K562 (cell line): ENCODE data around the gene TEX35. TPM values are rescaled to one million over a fixed set of nuclear protein-coding genes. Genes with fewer than 3 reads are reported as not detected.

Experiments used
- ATAC-seq: fragments of 200-7000 bp; cut with Tn5 transposase; 3 replicates; pipeline ENCODE4 v1.9.1; 2020; ENCODE audit warnings: moderate library complexity
- BruUV-seq: library from RNA; stranded (reverse); fragments of 400-500 nt; replicated peaks from 2 replicates; lab custom pipeline; 2021; lab: Mats Ljungman, UMichigan
- CTCF ChIA-PET: fragments of 300-600 bp; formaldehyde crosslinking; extraction: SDS; loops from one replicate; lab custom pipeline; 2021; ENCODE audit warnings: low intra/inter-chr PET ratio; lab: Yijun Ruan, JAX
- POLR2A ChIA-PET: fragments of 300-600, 350-650 bp; sonication (Branson Sonifier 250); formaldehyde crosslinking; extraction: SDS; loops from one replicate; lab custom pipeline; 2021; ENCODE audit warnings: antibody characterized with exemption, inconsistent platforms; lab: Yijun Ruan, JAX
- DNase-seq, 4 experiments: peaks; one replicate each; pipeline versions ENCODE4 v3.0.0 to v3.0.0-alpha.2; 2011 to 2018; ENCODE audit warnings: low spot score in 3 of 4, mixed read lengths in 3 of 4; ENCODE audit errors: extremely low read depth in 1 of 4
- FAIRE-seq: peaks from 2 replicates; lab custom pipeline; 2011; peaks lifted over from hg19 to GRCh38; lab: Jason Lieb, UNC
- H2AFZ ChIP-seq: 2 replicates; pipeline ENCODE4 v1.6.0; 2011; ENCODE audit warnings: low read depth, low read length, control low read depth, inconsistent platforms
- H3K27ac ChIP-seq: fragments of 200-600 bp; 3 replicates; pipeline ENCODE4 v1.8.0; 2011; ENCODE audit warnings: low read depth, mild to moderate bottlenecking, control low read depth, inconsistent platforms, low read length, moderate library complexity, mixed read lengths; ENCODE audit errors: extremely low read depth
- H3K27me3 ChIP-seq, 2 experiments: fragments of 300-600 bp in 1 of 2; 2 replicates in 1 of 2; 3 replicates in 1 of 2; pipeline versions ENCODE4 v1.6.0 to v1.8.0; 2011; ENCODE audit warnings: inconsistent platforms in 2 of 2, low read length in 2 of 2, mild to moderate bottlenecking in 1 of 2, mixed read lengths in 1 of 2, moderate library complexity in 1 of 2; ENCODE audit not compliant: control insufficient read depth in 2 of 2, insufficient read depth in 2 of 2
- H3K36me3 ChIP-seq: fragments of 300-600 bp; 3 replicates; pipeline ENCODE4 v1.8.0; 2011; ENCODE audit warnings: mild to moderate bottlenecking, low read length, inconsistent platforms; ENCODE audit not compliant: control insufficient read depth, insufficient read depth
- H3K4me1 ChIP-seq, 2 experiments: fragments of 200-600 bp in 1 of 2; replicated peaks in 1 of 2; 2 replicates in 1 of 2; 3 replicates in 1 of 2; pipeline versions ENCODE4 v1.5.1 to v1.8.0; 2011; ENCODE audit warnings: inconsistent platforms in 2 of 2, low read length in 2 of 2, mild to moderate bottlenecking in 1 of 2, mixed read lengths in 1 of 2, moderate library complexity in 1 of 2; ENCODE audit not compliant: control insufficient read depth in 2 of 2, insufficient read depth in 2 of 2
- H3K4me2 ChIP-seq: 2 replicates; pipeline ENCODE4 v1.6.1; 2011; ENCODE audit warnings: low read length, control low read depth, inconsistent platforms, mixed read lengths; ENCODE audit not compliant: insufficient read depth
- H3K4me3 ChIP-seq: fragments of 200-600 bp; sonication (generic), shearing (Covaris generic); 2 replicates; pipeline ENCODE4 v1.5.1; 2016; ENCODE audit warnings: control low read depth, inconsistent platforms
- H3K79me2 ChIP-seq: fragments of 200-600 bp; 3 replicates; pipeline ENCODE4 v1.8.0; 2011; ENCODE audit warnings: low read length, inconsistent platforms; ENCODE audit not compliant: control insufficient read depth, insufficient read depth
- H3K9ac ChIP-seq, 2 experiments: 2 replicates each; pipeline versions ENCODE4 v1.6.0 to v1.6.1; 2011; ENCODE audit warnings: low read depth in 2 of 2, low read length in 2 of 2, control low read depth in 1 of 2, inconsistent platforms in 1 of 2, mild to moderate bottlenecking in 1 of 2, mixed read lengths in 1 of 2; ENCODE audit not compliant: insufficient read depth in 1 of 2
- H3K9me1 ChIP-seq: one replicate; pipeline ENCODE4 v1.6.0; 2011; ENCODE audit warnings: inconsistent platforms, mild to moderate bottlenecking, low read length, moderate library complexity; ENCODE audit not compliant: control insufficient read depth, insufficient read depth
- H3K9me3 ChIP-seq: replicated peaks from 2 replicates; pipeline ENCODE4 v1.5.1; 2011; ENCODE audit warnings: low read depth, low read length, inconsistent platforms; ENCODE audit not compliant: control insufficient read depth, insufficient read depth
- H4K20me1 ChIP-seq: replicated peaks from 2 replicates; pipeline ENCODE4 v1.6.1; 2011; ENCODE audit warnings: low read length, inconsistent platforms, mixed read lengths; ENCODE audit not compliant: control insufficient read depth, insufficient read depth
- CBX5 ChIP-seq: IDR thresholded peaks from 2 replicates; pipeline ENCODE4 v1.6.1; 2014; ENCODE audit warnings: low read depth, borderline replicate concordance
- ETV1 ChIP-seq: fragments of 450-650 bp; conservative IDR thresholded peaks from 2 replicates; pipeline ENCODE4 v1.6.1; 2016; ENCODE audit warnings: missing genetic modification characterization, control low read depth, low read depth, missing compliant biosample characterization
- GABPA ChIP-seq: fragments of 200-800 bp; sonication (Bioruptor generic); conservative IDR thresholded peaks from 2 replicates; pipeline ENCODE4 v1.6.1; 2016; ENCODE audit warnings: low read depth, missing genetic modification characterization, missing compliant biosample characterization
- HMG20A ChIP-seq: fragments of 450-650 bp; formaldehyde crosslinking; conservative IDR thresholded peaks from 2 replicates; pipeline ENCODE4 v1.4.0; 2020; ENCODE audit warnings: mild to moderate bottlenecking, mixed read lengths
- KAT2B ChIP-seq: IDR thresholded peaks from one replicate; pipeline ENCODE4 v1.6.1; 2012; ENCODE audit warnings: low read depth, mild to moderate bottlenecking, control low read depth, inconsistent platforms, low read length, moderate library complexity
- POLR3G ChIP-seq: IDR thresholded peaks from 2 replicates; pipeline ENCODE4 v1.6.1; 2011; ENCODE audit not compliant: insufficient read length, insufficient replicate concordance; ENCODE audit errors: extremely low read depth
- ZNF354B ChIP-seq: fragments of 250-450 bp; sonication (Bioruptor Pico); IDR thresholded peaks from 2 replicates; pipeline ENCODE4 v1.4.0; 2020
- WGBS: fragments of 100-300 bp; shearing (Covaris generic); methylation state at CpG from one replicate; pipeline ENCODE4 v1.1.6; 2016; ENCODE audit warnings: low coverage, mixed read lengths; ENCODE audit not compliant: insufficient coverage; ENCODE audit errors: missing lambda C conversion rate; 5-methylcytosine and 5-hydroxymethylcytosine counted together
- in situ Hi-C: fragments of 300-500 bp; cut with MboI; formaldehyde crosslinking; loops from 4 replicates; pipeline ENCODE4 v1.15.0; 2018; ENCODE audit warnings: inconsistent platforms, mixed read lengths
- intact Hi-C: fragments of 100-400 bp; cut with micrococcal nuclease; formaldehyde crosslinking; loops from 2 replicates; pipeline ENCODE4 v1.14.2; 2022
- polyA plus RNA-seq, 8 experiments: library from polyadenylated mRNA; depleted of rRNA in 4 of 8; stranded (reverse) in 5 of 8; unstranded in 3 of 8; fragments of >200 nt; fragmentation: Nextera tagmentation in 2 of 8; fragmentation: Illumina TruSeq in 1 of 8; extraction: Ambion mirVana in 2 of 8; extraction: Trizol in 1 of 8; gene quantifications; 2 replicates each; pipeline versions ENCODE4 v1.2.1 to v1.2.3, GENCODE V29; 2011 to 2014; ENCODE audit warnings: inconsistent platforms in 1 of 8, missing spikeins in 1 of 8
- total RNA-seq, 7 experiments: library from RNA; depleted of rRNA in 6 of 7; stranded (reverse); fragments of >200 nt in 6 of 7; fragmentation: Illumina TruSeq in 2 of 7; extraction: Trizol in 2 of 7; gene quantifications; 2 replicates each; pipeline versions ENCODE4 v1.2.1 to v1.2.3, GENCODE V29; 2011 to 2021; ENCODE audit warnings: low replicate concordance in 1 of 7
- TF ChIP-seq, protein P1 (sequence below): fragments of 250-450 bp; sonication (Bioruptor Pico); IDR thresholded peaks from 2 replicates; pipeline ENCODE4 v1.8.0; 2022; ENCODE audit warnings: inconsistent platforms, mild to moderate bottlenecking, moderate library complexity, borderline replicate concordance
- TF ChIP-seq, protein P2 (sequence below): fragments of 450-650 bp; IDR thresholded peaks from 2 replicates; pipeline ENCODE4 v1.6.1; 2016
- TF ChIP-seq, protein P3 (sequence below): fragments of 450-650 bp; IDR thresholded peaks from 2 replicates; pipeline ENCODE4 v1.6.1; 2016; ENCODE audit warnings: low read depth

The TEX35 gene
- total and polyA plus RNA-seq, 9 of the 15 experiments (the other 6 are each of a cell fraction or from before 2014, with no cell fraction given), result not detected

DNA sequence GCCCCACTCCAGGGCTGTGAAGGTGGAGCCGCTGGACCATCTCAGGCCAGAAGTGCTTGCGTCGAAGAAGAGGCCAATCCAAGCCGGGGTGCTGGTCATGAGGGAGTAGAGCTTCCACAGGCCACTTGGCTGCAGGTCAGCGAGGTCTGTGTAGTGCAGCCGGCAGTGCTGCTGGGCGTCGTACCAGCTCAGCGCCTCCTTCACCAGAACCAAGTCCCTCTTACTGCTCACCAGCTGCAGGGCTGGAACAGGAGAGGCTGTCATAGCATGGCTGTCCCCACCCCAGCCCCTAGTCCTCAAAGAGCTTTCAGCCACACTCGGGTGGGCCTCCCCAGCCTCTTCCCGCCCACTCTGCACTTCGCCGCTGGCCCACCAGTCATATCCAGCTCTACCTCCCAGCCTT is 18.3 kb upstream of the TEX35 start:
- FAIRE-seq, result no peak
- TF ChIP-seq, protein P1, sequence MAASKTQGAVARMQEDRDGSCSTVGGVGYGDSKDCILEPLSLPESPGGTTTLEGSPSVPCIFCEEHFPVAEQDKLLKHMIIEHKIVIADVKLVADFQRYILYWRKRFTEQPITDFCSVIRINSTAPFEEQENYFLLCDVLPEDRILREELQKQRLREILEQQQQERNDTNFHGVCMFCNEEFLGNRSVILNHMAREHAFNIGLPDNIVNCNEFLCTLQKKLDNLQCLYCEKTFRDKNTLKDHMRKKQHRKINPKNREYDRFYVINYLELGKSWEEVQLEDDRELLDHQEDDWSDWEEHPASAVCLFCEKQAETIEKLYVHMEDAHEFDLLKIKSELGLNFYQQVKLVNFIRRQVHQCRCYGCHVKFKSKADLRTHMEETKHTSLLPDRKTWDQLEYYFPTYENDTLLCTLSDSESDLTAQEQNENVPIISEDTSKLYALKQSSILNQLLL (CRISPR knock-in tag), result no peak
- TF ChIP-seq HMG20A (CRISPR knock-in tag) (no peak), POLR3G (no peak), CBX5 (no peak), ZNF354B (CRISPR knock-in tag) (no peak), ETV1 (no peak), GABPA (no peak), KAT2B (no peak)
- TF ChIP-seq, protein P2, sequence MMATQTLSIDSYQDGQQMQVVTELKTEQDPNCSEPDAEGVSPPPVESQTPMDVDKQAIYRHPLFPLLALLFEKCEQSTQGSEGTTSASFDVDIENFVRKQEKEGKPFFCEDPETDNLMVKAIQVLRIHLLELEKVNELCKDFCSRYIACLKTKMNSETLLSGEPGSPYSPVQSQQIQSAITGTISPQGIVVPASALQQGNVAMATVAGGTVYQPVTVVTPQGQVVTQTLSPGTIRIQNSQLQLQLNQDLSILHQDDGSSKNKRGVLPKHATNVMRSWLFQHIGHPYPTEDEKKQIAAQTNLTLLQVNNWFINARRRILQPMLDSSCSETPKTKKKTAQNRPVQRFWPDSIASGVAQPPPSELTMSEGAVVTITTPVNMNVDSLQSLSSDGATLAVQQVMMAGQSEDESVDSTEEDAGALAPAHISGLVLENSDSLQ, result no peak
- TF ChIP-seq, protein P3, sequence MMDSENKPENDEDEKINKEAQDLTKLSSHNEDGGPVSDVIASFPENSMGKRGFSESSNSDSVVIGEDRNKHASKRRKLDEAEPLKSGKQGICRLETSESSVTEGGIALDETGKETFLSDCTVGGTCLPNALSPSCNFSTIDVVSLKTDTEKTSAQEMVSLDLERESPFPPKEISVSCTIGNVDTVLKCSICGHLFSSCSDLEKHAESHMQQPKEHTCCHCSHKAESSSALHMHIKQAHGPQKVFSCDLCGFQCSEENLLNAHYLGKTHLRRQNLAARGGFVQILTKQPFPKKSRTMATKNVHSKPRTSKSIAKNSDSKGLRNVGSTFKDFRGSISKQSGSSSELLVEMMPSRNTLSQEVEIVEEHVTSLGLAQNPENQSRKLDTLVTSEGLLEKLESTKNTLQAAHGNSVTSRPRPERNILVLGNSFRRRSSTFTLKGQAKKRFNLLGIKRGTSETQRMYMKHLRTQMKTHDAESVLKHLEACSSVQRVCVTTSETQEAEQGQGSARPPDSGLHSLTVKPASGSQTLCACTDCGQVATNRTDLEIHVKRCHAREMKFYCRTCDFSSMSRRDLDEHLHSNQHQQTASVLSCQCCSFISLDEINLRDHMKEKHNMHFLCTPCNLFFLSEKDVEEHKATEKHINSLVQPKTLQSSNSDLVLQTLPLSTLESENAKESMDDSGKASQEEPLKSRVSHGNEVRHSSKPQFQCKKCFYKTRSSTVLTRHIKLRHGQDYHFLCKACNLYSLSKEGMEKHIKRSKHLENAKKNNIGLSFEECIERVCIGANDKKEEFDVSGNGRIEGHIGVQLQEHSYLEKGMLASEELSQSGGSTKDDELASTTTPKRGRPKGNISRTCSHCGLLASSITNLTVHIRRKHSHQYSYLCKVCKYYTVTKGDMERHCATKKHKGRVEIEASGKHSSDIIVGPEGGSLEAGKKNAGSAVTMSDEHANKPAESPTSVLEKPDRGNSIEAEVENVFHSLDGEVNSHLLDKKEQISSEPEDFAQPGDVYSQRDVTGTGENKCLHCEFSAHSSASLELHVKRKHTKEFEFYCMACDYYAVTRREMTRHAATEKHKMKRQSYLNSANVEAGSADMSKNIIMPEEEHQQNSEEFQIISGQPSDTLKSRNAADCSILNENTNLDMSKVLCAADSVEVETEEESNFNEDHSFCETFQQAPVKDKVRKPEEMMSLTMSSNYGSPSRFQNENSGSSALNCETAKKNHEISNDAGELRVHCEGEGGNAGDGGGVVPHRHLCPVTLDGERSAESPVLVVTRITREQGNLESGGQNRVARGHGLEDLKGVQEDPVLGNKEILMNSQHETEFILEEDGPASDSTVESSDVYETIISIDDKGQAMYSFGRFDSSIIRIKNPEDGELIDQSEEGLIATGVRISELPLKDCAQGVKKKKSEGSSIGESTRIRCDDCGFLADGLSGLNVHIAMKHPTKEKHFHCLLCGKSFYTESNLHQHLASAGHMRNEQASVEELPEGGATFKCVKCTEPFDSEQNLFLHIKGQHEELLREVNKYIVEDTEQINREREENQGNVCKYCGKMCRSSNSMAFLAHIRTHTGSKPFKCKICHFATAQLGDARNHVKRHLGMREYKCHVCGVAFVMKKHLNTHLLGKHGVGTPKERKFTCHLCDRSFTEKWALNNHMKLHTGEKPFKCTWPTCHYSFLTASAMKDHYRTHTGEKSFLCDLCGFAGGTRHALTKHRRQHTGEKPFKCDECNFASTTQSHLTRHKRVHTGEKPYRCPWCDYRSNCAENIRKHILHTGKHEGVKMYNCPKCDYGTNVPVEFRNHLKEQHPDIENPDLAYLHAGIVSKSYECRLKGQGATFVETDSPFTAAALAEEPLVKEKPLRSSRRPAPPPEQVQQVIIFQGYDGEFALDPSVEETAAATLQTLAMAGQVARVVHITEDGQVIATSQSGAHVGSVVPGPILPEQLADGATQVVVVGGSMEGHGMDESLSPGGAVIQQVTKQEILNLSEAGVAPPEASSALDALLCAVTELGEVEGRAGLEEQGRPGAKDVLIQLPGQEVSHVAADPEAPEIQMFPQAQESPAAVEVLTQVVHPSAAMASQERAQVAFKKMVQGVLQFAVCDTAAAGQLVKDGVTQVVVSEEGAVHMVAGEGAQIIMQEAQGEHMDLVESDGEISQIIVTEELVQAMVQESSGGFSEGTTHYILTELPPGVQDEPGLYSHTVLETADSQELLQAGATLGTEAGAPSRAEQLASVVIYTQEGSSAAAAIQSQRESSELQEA, result no peak

More for the DNA sequence above, 18.3 kb upstream of the TEX35 start:
- no TSS peak for BruUV-seq
- ChIA-PET CTCF (no interaction called here), POLR2A (interaction anchor here (0.9 to 1.0 kb wide), 4 partner anchors 8 to 1010 kb away, joined by 3 read pairs; no protein-coding TSS in a partner anchor)
- 2% methylated on average over 13 of the region's 13 CpGs for WGBS
- H3K4me2 ChIP-seq, result no peak overlapping the region
- no peak overlapping the region for H2AFZ ChIP-seq
- no peaks in the 10 kb centered on the region for H3K79me2 ChIP-seq
- H3K9me1 ChIP-seq, result no peaks in the 10 kb centered on the region
- H3K27me3 ChIP-seq, result peaks cover 46 to 82% of the 10 kb centered on the region in 2 experiments
- in situ Hi-C loops (no loop called here), intact Hi-C loops (no loop called here)
- H3K9me3 ChIP-seq, result no peaks in the 10 kb centered on the region
- no peaks in the 10 kb centered on the region for H4K20me1 ChIP-seq
- no peaks in the 10 kb centered on the region for H3K4me1 ChIP-seq
- H3K9ac ChIP-seq, result no peak overlapping the region
- ATAC-seq (peak; percentile 12; the same call in 1 of the 3 replicates), DNase-seq (no peak)
- no peak overlapping the region for H3K27ac ChIP-seq
- no peaks in the 10 kb centered on the region for H3K36me3 ChIP-seq
- no peak overlapping the region for H3K4me3 ChIP-seq
